G401 (cell line): ENCODE measurements around the gene ZBTB9. TPM values are rescaled to one million over a fixed set of nuclear protein-coding genes. Genes with fewer than 3 reads are reported as not detected.

Experiments
- DNase-seq: peaks from one replicate; pipeline ENCODE4 v3.0.0-alpha.2; 2015; ENCODE audit warnings: low spot score
- in situ Hi-C: cut with HindIII; loops from 2 replicates; pipeline ENCODE4 v1.10.0; 2016; ENCODE audit warnings: low sequenced_read_pairs, mixed read lengths
- total RNA-seq: library from RNA; depleted of rRNA; stranded (reverse); fragments of >200 nt; shearing (Covaris generic); gene quantifications from 2 replicates; pipeline ENCODE4 v1.2.3, GENCODE V29; 2014

Gene ZBTB9
- total RNA-seq, 1 experiment from 2014 or later = 25.1 TPM

GRCh38 chr6:33417903-33418689 lies 36.3 kb upstream of the ZBTB9 start, which contains the start of gene CUTA:
TSS of gene CUTA (minus strand) at chr6:33418107. CDS start at chr6:33418000, 107 bp downstream.
- DNase-seq = peak; percentile 100
- in situ Hi-C loops = no loop called here

- in situ Hi-C loops = no loop called here
- peak; percentile 71 for DNase-seq
Observed at GRCh38 chr6:33418690-33419291, 35.6 kb upstream of the ZBTB9 start.

DNA sequence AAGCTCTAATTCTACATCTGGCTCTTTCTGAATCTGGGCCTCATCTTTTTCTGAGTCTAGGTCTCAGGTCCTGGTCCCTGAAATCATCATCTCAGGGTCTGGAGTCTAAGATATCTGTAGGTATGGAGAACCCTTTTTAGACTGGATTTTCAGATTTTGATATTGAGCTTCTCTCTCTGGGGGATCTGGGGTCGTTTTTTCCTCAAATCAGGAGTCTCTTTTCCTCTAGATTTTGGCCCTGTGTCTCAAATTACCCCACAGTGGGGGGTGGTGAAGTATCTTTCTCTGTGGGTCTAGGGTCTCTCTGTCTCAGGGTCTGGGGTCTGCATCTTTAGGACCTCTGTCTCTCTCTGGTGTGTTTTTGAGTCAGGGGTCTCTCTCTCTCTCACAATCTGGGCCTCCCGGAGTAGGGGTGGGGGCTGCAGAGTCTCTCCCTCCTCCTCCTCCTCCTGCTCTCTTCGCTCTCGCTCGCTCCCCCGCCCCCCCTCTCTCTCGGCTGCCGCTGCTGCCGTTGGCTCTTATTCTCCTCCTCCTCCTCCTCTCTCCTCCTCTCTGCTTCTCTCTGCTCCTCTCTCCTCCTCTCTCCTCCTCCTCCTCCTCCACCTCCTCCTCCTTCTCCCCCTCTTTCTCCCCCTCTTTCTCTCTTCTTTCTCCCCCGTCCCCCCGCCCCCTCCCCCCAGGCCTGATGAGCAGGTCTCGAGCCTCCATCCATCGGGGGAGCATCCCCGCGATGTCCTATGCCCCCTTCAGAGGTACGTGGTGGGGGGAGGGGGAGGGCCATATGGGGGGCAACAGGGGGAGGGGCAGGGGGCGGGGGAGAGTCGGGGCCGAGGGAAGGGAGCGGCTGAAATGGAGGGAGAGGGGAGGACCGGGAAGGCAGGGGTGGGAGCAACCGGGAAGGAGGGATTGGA lies 34.5 kb upstream of the ZBTB9 start, which contains the start of gene SYNGAP1:
SYNGAP1 (plus strand) TSS at position 486 of the 911 bp plus-strand sequence; CDS start at position 686, 200 bp downstream.
- DNase-seq = peak; percentile 76
- in situ Hi-C loops = no loop called here

DNA sequence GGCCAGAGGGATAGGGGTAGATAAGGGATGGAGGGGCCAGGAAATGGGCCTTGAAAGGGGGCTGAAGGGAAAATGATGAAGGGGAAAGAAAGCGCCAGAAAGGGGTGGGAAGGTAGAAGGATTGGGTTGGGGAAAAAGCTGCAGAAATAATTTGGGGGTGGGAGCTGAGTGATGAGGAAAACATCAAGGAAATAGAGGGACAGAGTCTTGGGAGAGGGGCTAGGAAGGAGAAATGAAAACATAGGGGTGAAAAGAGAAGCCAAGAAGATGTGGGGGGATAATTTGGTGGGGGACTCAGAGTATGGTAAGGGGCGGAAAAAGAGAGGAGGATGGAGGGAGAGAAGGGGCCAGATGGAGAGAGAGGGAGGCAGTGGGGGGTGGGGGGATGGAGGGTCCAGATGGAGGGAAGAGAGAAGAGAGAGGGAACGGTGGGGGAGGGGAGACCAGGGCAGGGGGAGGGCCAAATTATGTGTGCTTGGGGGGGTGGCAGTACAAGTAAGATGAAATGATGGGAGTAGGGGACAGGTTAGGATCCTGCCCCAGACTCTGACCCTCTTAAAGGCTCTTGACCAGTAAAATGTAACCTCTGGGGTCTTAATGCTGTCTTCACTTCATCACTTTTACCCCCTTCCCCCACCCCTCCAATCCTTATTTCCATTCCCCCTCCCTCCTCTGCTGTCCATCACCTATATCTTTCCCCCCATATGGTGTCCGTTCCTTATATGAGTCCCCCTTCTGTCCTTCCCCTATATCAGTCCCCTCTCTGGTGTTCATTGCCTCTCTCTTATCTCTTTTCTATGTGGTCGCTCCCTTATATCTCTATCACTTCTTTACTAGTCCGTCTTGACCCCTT lies 33.7 kb upstream of the ZBTB9 start:
- in situ Hi-C loops = no loop called here
- DNase-seq = peak; percentile 51

DNA sequence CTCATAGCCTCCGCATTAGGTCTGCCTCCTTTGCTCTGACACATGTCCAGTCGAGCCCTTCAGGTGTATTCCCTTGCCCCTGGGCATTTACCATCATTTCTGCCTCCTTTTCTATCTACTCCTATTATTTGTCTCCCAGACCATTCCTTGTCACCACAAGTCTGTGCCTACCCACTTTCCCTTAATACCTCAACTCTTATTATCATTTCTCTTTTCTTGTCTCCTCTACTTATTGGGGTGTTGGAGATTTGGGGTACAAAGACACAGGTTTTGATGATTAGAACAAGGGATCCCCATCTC lies 33.1 kb upstream of the ZBTB9 start:
- in situ Hi-C loops = no loop called here
- no peak for DNase-seq

- DNase-seq = no peak
- in situ Hi-C loops = no loop called here
Observed at GRCh38 chr6:33423777-33424176, 30.6 kb upstream of the ZBTB9 start.

- no peak for DNase-seq
- in situ Hi-C loops = no loop called here
Observed at GRCh38 chr6:33424855-33425667, 29.3 kb upstream of the ZBTB9 start.

DNA sequence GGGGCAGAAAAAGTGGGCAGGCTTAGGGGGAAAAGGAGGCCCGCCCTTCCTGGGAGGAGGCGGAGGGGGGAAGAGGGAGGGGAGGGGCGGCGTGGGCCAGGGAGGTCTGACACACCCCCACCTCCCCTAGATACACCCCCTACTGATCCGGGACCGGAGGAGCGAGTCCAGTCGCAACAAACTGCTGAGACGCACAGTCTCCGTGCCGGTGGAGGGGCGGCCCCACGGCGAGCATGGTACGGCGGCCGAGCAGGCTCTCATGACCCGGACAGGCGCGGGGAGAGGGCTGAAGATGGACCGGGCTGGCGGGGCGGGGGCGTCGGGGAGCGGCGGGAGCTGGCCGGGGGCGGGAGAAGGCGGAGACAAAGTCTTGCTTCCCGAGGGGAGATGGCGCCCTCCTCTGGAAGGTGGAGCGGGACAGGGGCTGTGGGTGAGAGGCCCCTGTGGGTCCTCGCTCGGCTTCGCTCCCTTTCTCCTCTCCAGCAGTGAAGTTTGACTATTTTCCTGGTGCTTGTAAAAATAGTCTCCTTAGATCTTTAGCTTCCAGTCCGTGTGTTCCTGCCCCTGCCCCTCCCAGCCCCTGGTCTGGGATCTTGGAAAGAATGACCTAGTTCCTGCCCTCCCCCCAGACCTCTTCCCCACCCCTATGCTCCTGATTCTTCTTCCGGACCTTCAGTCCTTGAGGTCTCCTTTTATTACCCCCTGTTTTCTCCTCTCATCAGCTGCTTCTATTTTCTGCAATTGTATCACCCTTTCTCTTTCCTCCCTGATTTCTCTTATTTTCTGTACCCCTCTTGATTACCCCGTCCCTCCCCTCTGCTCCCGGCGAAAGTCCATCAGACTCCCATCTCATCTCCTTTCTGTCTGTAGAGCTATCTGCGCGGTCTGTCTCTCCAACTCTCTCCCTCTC lies 28.5 kb upstream of the ZBTB9 start:
- peak; percentile 65 for DNase-seq
- in situ Hi-C loops = no loop called here

- DNase-seq = peak; percentile 17
Observed at GRCh38 chr6:33426590-33427511, 27.5 kb upstream of the ZBTB9 start.

DNA sequence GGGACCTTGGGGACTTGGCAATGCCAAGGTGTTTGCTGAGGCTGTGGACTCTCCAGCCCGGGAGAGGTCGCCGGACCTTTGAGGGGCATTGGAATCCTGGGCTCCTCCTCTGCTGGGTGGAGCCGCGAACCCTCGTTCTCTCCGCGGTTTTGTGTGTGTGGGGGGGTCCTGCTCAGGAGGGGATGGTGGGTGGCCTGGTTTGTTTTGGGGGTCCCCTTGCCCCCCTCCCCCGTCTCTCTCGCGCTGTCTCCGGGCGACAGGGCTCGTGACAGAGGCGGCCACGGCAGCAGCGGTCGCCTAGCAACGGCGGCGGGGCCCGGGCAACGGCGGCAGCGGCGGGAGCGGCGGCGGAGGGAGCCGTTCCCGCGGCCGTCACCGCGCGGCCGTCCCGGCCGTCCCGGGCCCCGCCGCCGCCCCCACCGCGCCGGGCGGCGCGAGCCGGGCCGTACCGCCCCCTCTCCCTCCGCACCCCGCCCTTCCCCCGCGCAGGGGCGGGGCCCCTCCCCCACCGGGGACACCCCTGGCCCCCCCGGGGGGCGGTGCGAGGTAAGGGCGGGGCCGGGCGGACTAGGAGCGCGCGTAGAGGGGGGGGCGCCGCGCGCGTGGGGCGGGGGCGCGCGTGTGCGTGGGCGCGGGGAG lies 26.7 kb upstream of the ZBTB9 start:
- in situ Hi-C loops = no loop called here
- peak; percentile 34 for DNase-seq

More at GRCh38 chr6:33426590-33427511, 27.5 kb upstream of the ZBTB9 start:
- in situ Hi-C loops = no loop called here

DNA sequence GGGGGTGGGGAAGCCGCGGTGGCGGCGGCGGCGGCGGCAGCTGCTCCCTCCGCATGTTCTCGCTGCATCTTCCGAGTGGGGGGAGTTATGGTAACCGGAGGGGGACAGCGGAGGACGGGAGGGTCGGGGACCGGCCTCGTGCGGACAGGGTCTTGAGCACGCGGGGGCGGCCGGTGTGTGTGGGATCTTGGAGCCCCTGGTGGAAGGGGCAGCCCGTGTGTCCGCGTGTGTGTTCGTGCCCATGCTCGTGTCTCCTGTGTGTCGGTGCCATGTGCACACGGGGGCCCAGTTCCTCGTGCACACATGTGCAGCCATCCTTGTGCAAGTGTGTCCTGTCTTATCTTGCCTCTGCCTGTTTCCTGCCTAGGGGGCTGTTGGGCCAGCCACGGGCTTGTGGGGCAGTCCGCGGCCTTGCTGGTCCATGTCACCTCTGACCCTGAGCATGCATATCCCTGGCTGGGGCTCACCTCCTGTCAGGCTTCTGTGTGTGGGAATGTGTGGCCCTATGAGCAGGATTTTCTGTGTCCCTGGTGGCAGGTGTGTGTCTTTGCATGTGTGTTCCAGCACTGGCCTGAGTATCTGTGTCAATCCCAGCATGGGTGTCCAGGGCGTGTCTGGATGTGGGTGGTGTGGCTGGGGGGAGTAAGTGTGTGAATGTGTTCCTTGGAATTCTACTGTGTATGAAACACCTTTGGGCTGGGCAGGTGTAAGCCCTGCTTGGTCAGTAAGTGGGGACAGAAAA lies 26.0 kb upstream of the ZBTB9 start:
- peak; percentile 31 for DNase-seq

GRCh38 chr6:33428966-33429749 lies 25.2 kb upstream of the ZBTB9 start:
- peak; percentile 40 for DNase-seq
- in situ Hi-C loops = no loop called here

More for the DNA sequence above, 26.0 kb upstream of the ZBTB9 start:
- in situ Hi-C loops = no loop called here

- in situ Hi-C loops = no loop called here
Observed at GRCh38 chr6:33429750-33430052, 24.7 kb upstream of the ZBTB9 start.

DNA sequence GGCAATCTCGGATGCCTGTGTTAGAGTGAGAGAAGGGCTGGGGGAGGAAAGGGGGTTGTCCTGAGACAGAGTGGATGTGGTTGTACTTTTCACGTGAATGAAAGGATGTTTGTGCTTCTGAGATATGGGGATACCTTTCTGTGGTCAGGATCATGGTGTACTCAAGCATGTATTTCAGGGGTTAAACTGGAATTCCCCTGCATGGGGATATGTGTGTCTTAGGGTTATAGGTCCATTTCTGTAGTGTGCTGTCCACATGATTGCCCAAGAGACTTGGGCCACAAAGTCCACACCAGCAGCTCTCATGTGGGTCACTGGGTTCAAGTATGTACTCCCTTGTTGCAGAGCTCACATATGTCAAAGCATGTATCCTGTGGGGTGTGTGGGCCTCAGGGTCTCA lies 24.0 kb upstream of the ZBTB9 start:
- in situ Hi-C loops = no loop called here
- DNase-seq = no peak

More at GRCh38 chr6:33429750-33430052, 24.7 kb upstream of the ZBTB9 start:
- no peak for DNase-seq
